HT-29 (cell line): Measurements from ENCODE around the gene B4GALT3. TPM values are rescaled to one million over a fixed set of nuclear protein-coding genes. Genes with fewer than 3 reads are reported as not detected.
A peak's percentile ranks its signal among the peaks of the same experiment; 100 is the strongest.

Source experiments
- DNase-seq: peaks from one replicate; pipeline ENCODE4 v3.0.0-alpha.2; 2015; ENCODE audit warnings: low spot score
- total RNA-seq: library from RNA; depleted of rRNA; stranded (reverse); fragments of >200 nt; shearing (Covaris generic); gene quantifications from 2 replicates; pipeline ENCODE4 v1.2.3, GENCODE V29; 2014

B4GALT3 gene
- total RNA-seq, 1 experiment from 2014 or later = 70.7 TPM

DNA sequence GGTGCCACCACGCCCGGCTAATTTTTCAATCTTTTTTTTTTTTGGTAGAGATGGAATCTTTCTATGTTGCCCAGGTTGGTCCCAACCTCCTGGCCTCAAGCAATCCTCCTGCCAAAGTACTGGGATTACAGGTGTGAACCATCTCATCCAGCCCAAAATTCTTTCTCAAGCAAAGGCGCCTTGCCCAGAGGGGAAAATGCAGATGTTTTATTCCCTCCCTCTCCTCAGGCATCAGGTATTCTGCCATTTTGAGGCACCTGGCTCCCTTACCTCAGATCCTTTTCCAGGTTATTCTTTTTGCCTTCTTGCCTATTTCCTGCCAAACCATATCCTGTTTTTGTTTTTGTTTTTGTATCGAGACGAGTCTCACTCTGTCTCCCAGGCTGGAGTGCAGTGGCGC lies 11.1 kb upstream of the B4GALT3 start:
- DNase-seq = no peak

DNA sequence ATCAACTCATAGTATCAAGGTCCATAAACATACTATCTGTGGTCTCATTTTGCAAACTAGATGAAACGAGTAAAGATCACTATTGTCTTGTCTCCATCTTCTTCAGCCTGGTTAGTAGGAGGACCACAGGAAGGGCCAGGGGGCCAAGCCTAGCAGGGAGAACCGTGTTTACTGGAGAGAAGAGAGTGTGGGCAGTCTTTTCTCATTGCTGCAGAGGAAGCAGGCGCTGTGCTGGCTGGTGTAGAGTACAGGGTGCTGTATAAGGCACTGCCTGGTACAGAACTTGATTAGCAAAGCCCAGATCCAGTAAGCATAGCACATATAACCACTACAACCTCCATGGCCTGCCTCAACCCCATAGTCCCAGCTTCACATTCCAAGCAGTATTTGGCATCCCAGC lies 10.0 kb upstream of the B4GALT3 start:
- DNase-seq = no peak

DNA sequence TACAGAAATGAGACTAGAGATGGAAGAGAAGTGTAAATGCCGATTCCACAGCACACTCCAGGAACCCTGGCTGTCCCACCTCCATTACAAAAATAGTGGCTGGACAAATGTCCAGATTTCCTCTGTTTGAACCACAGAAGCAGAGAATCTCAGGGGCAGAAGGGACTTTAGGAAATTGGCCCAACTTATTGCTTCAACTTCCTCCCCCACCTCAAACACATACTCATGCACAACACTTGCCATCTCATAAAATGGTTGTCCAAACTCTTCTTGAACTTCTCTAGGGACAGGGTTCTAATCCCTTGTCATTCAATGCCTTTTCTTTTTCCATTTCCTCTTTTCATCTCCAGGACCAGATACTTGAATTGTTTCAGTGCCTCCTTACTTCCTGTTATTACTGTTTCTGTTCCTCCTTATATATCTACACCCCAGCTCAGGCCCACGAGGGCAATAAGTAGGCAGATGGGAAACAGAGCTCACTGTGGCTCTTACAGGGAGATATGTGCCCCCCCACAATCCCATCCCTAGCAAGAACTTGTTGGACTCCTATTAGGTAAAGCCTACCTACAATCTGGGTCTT lies 8.5 kb upstream of the B4GALT3 start:
- no peak for DNase-seq

GRCh38 chr1:161185282-161185682 lies 8.0 kb upstream of the B4GALT3 start:
- DNase-seq = no peak

DNA sequence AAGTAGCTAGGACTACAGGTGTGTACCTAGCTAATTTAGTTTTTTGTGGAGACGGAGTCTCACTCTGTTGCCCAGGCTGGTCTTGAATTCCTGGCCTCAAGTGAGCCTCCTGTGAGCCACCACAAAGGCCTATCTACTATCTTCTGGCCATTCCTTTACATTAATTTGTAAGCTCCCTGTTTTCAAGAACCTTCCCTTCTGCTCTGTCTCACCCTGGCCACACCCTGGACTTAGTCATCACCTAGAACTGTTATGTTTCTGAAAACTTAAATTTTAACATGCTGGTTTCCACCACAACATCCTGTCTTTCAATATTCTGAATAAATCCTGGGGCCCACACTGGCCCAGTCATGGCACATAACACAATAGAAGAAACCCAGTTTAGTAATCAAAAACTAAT lies 4.9 kb upstream of the B4GALT3 start:
- no peak for DNase-seq

- no peak for DNase-seq
These were observed 3.3 kb upstream of the B4GALT3 start for GRCh38 chr1:161180639-161181038.

GRCh38 chr1:161179698-161180097 lies 2.4 kb upstream of the B4GALT3 start:
- DNase-seq = no peak

- DNase-seq = no peak
These were observed 583 bp upstream of the B4GALT3 start for GRCh38 chr1:161177936-161178244.

DNA sequence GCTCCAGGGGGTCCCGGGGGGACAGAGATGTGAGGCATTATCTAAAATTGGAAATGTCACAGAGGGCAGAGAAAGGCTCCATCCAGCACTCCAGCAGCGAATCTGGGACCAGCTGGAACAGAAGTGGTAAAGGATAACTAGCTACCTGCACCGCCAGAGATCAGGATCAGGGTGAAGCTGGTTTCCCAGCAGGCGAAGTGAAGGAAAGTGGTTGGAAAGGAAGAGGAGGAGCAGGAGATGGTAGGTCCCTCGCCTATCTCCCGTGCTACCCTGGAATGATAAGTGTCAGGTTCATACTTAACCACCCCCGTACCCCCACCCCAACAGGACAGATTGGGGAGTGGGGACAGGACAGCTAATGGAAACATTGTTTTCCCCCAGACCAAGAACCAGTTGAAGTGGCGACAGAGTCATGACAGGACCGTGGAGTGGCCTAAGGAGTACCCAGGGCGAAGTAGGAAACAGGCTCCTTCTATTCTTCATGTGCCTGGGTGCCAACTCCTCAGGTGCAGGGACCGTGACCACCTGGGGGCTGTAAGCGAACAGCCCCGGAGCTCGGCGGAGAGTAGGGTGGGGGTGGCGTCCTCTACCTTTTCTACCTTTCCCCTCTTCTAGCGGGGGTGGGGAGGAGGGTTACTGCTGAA lies 717 bp downstream of the B4GALT3 start:
- no peak for DNase-seq

DNA sequence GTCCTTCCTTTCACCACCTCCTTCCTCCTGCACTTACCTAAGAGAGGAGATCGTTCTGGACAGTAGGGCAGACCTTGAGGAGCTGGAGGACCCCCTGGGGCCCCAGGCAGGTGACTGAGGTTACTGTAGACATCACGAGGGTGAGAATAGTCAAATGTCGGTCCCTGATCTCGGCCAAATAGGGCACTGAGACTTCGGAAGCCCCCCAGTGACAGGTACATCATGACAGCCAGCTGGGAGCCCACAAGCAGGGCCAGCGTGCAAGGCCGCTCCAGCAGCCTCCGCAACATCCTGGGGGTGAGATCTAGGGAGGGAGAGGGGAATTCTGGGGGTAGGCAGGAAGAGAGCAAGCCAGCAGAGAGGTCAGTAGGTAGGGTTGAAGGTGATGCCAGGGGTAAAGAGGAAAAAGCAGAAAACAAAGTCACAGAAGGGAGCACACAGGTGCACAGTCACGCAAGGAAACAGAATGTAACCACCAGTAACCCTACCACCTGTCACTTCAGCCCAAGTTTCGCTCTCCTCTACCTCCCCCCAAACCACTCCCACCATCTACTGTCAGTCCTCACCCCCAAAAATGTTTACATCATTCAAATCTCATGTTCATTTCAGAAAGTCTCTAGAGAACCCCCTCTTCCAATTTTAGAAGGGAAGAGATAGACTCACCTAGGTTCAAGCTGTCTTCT lies 1.4 kb downstream of the B4GALT3 start:
- no peak for DNase-seq

- DNase-seq = no peak
These were observed 2.4 kb downstream of the B4GALT3 start for GRCh38 chr1:161174911-161175310.

- no peak for DNase-seq
These were observed 3.6 kb downstream of the B4GALT3 start for GRCh38 chr1:161173711-161174110.

DNA sequence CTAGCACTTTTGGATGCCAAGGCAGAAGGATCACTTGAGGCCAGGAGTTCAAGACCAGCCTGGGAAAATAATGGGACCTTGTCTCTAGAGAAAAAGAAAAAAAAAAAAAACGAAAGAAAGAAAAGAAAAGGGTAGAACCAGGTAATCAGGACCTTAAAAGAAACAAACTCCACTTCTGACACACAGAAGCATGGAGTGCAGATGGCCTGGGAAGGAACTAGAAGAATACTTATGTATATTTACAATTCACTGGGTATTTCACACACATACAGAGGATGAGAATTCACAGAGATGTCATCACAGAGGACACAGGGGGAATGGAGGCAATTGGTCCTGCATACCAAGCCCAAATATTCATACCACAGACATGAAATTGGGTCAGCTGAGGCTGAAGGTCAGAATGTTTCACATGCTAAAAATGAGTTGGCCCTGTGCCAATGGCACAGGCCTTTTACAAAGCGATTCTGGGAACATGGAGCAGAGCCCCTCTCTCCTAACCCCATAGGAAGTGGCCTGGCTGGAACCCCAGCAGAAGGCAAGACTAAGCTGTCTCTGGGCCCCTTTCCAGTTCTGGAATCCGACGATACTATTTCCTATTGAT lies 4.4 kb downstream of the B4GALT3 start:
- no peak for DNase-seq

GRCh38 chr1:161172349-161172748 lies 5.0 kb downstream of the B4GALT3 start:
- no peak for DNase-seq

DNA sequence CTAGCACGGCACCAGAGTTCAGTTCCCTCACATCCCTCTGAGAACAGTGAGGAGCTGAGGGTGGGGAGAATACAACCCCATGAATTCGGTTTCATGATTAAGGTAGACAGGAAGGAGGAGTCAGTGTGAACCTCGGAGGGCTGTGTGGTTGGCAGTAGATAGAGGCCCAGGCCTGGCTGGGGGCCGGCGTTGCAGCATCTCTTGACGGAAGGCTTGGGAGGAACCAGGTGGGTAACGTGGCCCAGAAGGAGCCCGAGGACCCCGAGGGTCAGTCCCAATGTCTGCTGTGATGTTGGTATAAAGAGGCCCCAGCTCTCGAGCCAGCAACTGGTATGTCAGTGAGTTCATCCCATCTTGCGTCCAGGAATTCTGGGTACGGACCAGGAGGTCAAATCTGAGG lies 5.6 kb downstream of the B4GALT3 start:
- DNase-seq = no peak

- DNase-seq = no peak
These were observed 6.1 kb downstream of the B4GALT3 start for GRCh38 chr1:161171191-161171590.

- DNase-seq = no peak
These were observed 8.4 kb downstream of the B4GALT3 start for GRCh38 chr1:161168906-161169305.

DNA sequence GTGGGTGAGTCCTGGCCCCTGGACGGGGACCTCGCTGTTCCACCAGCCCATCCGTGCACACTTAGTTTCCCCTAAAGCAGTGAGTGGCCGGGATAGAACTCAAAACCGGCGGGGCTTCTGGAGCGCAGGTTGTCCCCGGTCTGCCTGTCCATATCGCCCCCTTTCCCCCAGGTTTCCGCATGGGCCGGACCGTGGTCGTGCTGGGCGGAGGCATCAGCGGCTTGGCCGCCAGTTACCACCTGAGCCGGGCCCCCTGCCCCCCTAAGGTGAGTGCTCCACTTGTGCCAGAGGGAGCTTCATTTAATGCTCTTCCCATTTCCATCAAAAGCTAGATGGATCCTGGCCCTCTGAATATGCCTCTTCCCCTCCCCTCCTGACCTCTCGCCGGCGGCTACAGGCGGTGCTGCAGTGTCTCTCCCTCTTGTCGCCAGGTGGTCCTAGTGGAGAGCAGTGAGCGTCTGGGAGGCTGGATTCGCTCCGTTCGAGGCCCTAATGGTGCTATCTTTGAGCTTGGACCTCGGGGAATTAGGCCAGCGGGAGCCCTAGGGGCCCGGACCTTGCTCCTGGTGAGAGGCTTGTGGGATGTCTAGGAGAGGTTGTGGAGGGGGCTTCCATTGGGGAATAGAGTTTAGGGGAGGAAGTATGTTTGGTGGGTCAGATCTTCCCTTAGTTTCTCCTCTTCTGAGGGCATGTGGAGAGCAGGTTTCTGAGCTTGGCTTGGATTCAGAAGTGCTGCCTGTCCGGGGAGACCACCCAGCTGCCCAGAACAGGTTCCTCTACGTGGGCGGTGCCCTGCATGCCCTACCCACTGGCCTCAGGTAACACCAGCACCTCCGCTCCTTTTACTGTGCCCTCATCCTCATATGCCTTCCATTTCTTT lies 10.4 kb downstream of the B4GALT3 start:
- DNase-seq = peak; percentile 26

GRCh38 chr1:161165742-161166668 lies 11.3 kb downstream of the B4GALT3 start, which contains the start of gene PPOX:
Gene PPOX, plus strand, starts transcription at chr1:161166426. Its CDS starts 422 bp downstream, at chr1:161166848.
- DNase-seq = peak; percentile 98

- no peak for DNase-seq
These were observed 12.3 kb downstream of the B4GALT3 start for GRCh38 chr1:161164901-161165610.
